Glutamatergic neuron (in vitro differentiated cells): Measurements from ENCODE around the gene LRRC41. TPM values are rescaled to one million over a fixed set of nuclear protein-coding genes. Genes with fewer than 3 reads are reported as not detected.

Source experiments
- DNase-seq: peaks from one replicate; pipeline ENCODE4 v3.0.0; 2022
- H3K27ac Mint-ChIP-seq: one replicate; pipeline ENCODE4 v1.8.0; 2020; ENCODE audit warnings: mild to moderate bottlenecking, mixed read lengths, inconsistent platforms; ENCODE audit not compliant: unreplicated experiment
- H3K27me3 Mint-ChIP-seq: one replicate; pipeline ENCODE4 v1.8.0; 2020; ENCODE audit warnings: mild to moderate bottlenecking, moderate library complexity, mixed read lengths, inconsistent platforms; ENCODE audit not compliant: unreplicated experiment
- H3K36me3 Mint-ChIP-seq: one replicate; pipeline ENCODE4 v1.8.0; 2020; ENCODE audit warnings: mild to moderate bottlenecking, mixed read lengths, inconsistent platforms; ENCODE audit not compliant: unreplicated experiment
- H3K4me1 Mint-ChIP-seq: one replicate; pipeline ENCODE4 v1.8.0; 2020; ENCODE audit warnings: mild to moderate bottlenecking, low read depth, mixed read lengths, inconsistent platforms; ENCODE audit not compliant: unreplicated experiment
- H3K4me3 Mint-ChIP-seq: one replicate; pipeline ENCODE4 v1.8.0; 2020; ENCODE audit warnings: mild to moderate bottlenecking, mixed read lengths, inconsistent platforms; ENCODE audit not compliant: unreplicated experiment
- H3K9me3 Mint-ChIP-seq: one replicate; pipeline ENCODE4 v1.8.0; 2020; ENCODE audit warnings: mild to moderate bottlenecking, moderate library complexity, mixed read lengths, inconsistent platforms; ENCODE audit not compliant: unreplicated experiment
- total RNA-seq: library from RNA; stranded (reverse); fragmentation: NEBNext Ultra II Directional; extraction: Animal tissue kit (Norgen Biotek cat#: 25700); gene quantifications from one replicate; pipeline ENCODE4 v1.2.1, GENCODE V29; 2021; ENCODE audit not compliant: unreplicated experiment
- TF ChIP-seq, protein P1 (sequence below): fragments of 200-600 bp; sonication (generic); IDR thresholded peaks from one replicate; pipeline ENCODE4 v1.5.0; 2021; ENCODE audit not compliant: partially characterized antibody, unreplicated experiment

Gene LRRC41
- total RNA-seq, 1 donor from 2014 or later, result 77.9 TPM

DNA sequence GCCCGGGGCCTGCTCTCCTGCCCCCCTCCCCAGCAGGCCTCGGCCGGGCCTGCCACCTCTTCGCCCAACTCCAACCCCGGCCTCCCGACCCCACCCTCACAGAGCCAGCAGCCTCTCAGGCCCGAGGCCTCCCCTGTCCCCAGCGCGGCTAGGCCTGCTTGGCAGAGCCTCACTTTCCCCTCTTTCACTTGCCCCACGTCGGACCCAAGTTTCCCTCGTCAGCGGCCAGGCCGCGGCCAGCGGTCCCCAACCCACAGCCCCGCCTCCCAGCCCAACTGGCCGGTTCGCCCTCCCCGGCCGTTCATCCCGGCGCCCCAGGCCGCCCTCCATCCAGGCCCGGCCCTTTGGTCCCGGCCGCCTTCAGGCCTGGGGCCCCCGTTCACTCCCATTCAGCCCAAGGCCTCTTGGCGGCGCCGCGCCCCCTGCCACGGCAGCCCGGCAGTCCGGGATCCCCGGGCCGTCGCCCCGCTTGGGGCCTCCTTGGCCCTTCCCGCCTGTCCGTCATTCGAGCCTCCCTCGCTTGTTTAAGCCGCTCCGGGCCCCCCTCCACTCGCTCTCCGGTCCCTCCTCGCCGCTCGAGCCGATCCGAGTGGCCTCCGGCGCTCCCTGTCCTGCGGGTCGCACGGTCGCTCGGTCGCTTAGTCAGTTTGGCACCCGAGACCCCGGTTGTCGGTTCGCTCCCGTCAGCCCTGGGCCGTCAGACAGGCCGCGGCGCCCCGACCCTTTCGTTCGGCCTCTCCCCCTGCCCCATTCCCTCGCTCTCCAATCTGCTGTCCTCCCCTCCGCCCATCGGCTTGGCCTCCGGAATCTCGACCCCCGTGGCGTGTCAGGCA lies 1.4 kb downstream of the LRRC41 start:
- H3K4me1 Mint-ChIP-seq, result peaks cover 19% of the 10 kb centered on the region

DNA sequence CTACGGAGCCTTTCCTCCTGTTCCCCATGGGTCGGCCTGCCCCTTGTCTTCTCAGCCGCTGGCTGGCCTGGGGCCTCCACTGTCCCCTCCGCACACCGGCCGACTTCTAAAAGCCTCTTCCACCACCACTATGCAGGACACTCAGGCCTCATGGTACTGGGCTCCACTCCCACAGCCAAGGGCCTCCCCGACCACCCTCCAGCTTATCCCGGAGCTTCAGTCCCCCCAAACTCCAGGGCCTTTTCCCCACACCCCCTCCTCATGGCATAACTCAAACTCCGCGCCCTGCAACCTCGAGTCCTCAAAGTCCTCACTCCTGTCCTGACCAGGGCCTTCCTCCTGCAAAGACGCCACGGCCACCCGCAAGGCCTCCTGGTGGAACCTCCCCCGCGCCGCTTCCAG lies 2.0 kb downstream of the LRRC41 start:
- H3K36me3 Mint-ChIP-seq, result no peaks in the 10 kb centered on the region
- H3K9me3 Mint-ChIP-seq, result peaks cover 7% of the 10 kb centered on the region
- H3K27me3 Mint-ChIP-seq, result peaks cover 2% of the 10 kb centered on the region
- peaks cover 19% of the 10 kb centered on the region for H3K4me1 Mint-ChIP-seq
- DNase-seq, result peak; percentile 27
- TF ChIP-seq, protein P1, sequence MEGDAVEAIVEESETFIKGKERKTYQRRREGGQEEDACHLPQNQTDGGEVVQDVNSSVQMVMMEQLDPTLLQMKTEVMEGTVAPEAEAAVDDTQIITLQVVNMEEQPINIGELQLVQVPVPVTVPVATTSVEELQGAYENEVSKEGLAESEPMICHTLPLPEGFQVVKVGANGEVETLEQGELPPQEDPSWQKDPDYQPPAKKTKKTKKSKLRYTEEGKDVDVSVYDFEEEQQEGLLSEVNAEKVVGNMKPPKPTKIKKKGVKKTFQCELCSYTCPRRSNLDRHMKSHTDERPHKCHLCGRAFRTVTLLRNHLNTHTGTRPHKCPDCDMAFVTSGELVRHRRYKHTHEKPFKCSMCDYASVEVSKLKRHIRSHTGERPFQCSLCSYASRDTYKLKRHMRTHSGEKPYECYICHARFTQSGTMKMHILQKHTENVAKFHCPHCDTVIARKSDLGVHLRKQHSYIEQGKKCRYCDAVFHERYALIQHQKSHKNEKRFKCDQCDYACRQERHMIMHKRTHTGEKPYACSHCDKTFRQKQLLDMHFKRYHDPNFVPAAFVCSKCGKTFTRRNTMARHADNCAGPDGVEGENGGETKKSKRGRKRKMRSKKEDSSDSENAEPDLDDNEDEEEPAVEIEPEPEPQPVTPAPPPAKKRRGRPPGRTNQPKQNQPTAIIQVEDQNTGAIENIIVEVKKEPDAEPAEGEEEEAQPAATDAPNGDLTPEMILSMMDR, result no peak
- H3K27ac Mint-ChIP-seq, result peak overlapping the region; percentile 75
- peak overlapping the region; percentile 93 for H3K4me3 Mint-ChIP-seq

More for the DNA sequence above, 1.4 kb downstream of the LRRC41 start:
- peak overlapping the region; percentile 100 for H3K4me3 Mint-ChIP-seq
- TF ChIP-seq, protein P1, result no peak
- peaks cover 7% of the 10 kb centered on the region for H3K9me3 Mint-ChIP-seq
- no peaks in the 10 kb centered on the region for H3K36me3 Mint-ChIP-seq
- peak overlapping the region; percentile 98 for H3K27ac Mint-ChIP-seq
- peaks cover 2% of the 10 kb centered on the region for H3K27me3 Mint-ChIP-seq
- peak; percentile 79 for DNase-seq

DNA sequence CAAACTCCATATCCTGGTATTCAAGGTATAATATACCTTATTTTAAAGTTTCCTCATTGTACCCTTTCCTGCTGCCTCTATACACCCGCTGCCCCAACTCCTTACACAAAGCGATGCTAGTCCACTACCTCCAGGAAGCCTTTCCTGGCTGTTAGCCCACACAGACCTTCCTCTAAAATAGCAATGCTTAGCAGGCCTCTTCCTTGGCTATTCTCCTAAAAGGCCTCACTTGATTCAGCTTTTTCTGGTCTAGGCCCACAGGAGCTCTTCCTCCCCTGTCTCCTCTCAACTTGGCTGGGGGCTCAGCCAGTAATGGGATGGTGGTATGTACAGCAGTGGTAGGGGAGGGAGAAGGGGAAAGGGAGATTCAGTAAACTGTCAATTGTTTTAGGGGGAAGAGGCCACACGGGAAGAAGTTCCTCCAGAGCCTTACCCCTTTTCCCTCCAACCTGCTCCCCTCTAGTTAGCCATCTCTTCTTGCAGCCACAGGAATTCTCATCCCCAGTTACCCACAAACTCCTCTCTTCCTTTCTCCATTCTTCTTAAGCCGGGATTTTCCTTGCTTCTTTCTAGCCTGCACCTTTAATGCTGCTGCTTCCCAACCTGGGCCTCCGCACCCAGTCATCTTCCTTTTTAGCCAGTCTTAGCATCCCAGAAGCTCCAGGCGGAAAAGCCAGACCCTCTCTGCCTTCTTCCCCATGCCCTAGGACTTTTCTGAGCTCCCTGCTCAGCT lies 2.6 kb downstream of the LRRC41 start:
- H3K36me3 Mint-ChIP-seq, result no peaks in the 10 kb centered on the region
- peaks cover 2% of the 10 kb centered on the region for H3K27me3 Mint-ChIP-seq
- H3K9me3 Mint-ChIP-seq, result peaks cover 7% of the 10 kb centered on the region
- H3K4me1 Mint-ChIP-seq, result peaks cover 17% of the 10 kb centered on the region
- TF ChIP-seq, protein P1, result no peak
- DNase-seq, result no peak
- H3K27ac Mint-ChIP-seq, result peak overlapping the region; percentile 75
- H3K4me3 Mint-ChIP-seq, result peak overlapping the region; percentile 93

DNA sequence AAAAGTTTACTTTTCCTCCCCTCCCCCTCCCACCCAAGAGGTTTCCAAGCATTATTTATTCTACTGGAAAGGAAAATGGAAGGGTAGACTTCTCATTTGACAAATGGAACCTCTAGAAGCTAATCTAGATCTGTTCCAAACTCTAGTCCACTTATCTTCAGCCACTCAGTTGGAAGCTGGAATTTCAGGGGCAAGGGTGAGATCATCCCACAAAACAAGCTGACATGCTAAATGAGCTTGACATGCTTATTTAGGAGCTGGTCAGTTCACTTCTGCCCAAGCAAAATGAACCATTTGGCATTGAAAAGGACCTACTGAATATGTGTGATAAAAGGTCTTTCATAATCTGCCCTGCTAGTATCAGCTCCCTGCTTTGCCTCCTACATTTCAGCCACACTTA lies 5.0 kb downstream of the LRRC41 start:
- H3K4me1 Mint-ChIP-seq, result peaks cover 16% of the 10 kb centered on the region
- H3K9me3 Mint-ChIP-seq, result peaks cover 2% of the 10 kb centered on the region
- DNase-seq, result no peak
- TF ChIP-seq, protein P1, result no peak
- H3K36me3 Mint-ChIP-seq, result no peaks in the 10 kb centered on the region
- peaks cover 2% of the 10 kb centered on the region for H3K27me3 Mint-ChIP-seq
- no peak overlapping the region for H3K27ac Mint-ChIP-seq
- no peak overlapping the region for H3K4me3 Mint-ChIP-seq
